ENCODE results near the gene MYO1D.

GRCh38 chr17:32536736-32537643 is 339.9 kb downstream of the MYO1D start:
- TF ChIP-seq CTCF (IDR thresholded peaks at IDR 0.05; ENCODE audit: insufficient read depth, low read depth, low read length) (no peak), EZH2 (IDR thresholded peaks at IDR 0.05; ENCODE audit: insufficient read depth, low read length) (no peak)
